GM18517 (cell line): ENCODE measurements around the gene ODAD4.

Source experiments
- ATAC-seq: cut with Tn5 transposase; IDR thresholded peaks from one replicate; pipeline ENCODE4 v1.9.1; 2021; ENCODE audit warnings: mild to moderate bottlenecking, moderate library complexity; ENCODE audit not compliant: unreplicated experiment

Gene ODAD4

GRCh38 chr17:41930009-41930832, at the start of gene ODAD4:
Gene ODAD4 (plus strand): TSS chr17:41930617. CDS start chr17:41930724, 107 bp downstream.
- ATAC-seq: peak; percentile 89

DNA sequence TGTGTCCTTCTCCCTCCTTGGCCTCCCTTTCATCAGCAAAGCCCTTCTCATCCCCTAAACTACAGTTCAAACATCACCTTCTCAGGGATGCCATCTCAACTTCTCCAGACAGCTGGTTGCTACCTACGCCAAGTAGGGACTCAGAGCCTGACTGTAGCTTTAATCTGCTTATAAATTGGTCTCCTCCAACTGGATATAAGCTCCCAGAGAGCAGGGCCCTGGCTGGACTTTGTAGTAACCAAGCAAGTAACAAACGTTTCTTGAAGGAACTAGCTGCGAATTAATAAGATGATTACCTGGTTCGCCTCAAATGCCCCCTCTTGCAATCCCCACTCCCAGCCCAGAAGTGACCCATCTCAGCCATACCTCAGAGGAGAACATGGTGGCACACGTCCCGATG, 47.7 kb upstream of the ODAD4 start:
- ATAC-seq: no peak

GRCh38 chr17:41885733-41886132, 44.7 kb upstream of the ODAD4 start:
- no peak for ATAC-seq

DNA sequence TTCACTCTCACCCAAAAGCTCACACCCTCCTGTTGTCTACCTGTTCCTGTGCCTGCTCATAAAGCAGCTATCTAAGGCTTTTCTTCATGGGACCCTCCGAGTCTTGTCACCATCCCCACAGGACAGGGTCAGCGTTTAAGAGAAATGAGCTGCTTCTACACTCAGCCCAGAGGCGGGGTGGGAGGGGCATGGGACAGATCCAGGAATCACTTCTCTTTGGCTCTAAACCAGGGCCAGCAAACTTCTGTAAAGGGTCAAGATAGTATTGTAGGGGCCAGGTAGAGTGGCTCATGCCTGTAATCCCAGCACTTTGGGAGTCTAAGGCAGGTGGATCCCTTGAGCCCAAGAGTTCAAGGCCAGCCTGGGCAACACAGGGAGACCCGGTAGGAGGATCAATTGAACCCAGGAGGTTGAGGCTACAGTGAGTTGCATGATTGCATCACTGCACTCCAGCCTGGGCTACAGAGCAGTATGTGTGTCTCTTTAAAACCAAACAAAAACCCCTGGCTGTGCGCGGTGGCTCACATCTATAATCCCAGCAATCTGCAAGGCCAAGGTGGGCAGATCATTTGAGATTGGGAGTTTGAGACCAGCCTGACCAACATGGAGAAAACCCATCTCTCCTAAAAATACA, 42.0 kb upstream of the ODAD4 start:
- ATAC-seq: no peak

GRCh38 chr17:41891135-41892020, 39.0 kb upstream of the ODAD4 start:
- no peak for ATAC-seq

DNA sequence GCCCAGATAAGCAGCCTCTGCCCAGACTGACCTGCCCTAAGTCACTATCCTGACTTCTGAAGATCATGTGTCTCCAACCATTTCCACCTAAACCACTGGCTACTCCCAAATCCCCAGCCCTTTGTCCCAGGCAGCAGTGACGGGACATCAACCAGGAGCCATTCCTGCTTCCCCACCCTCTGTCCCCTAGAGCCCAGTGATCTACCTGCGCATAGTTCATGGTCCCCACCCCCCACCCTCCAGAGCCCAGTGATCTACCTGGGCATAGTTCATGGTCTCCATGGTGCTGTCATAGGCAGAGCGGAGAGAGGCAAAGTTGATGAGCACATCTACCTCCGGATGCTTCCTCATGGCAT, 38.4 kb upstream of the ODAD4 start:
- no peak for ATAC-seq

GRCh38 chr17:41893384-41893783, 37.0 kb upstream of the ODAD4 start:
- no peak for ATAC-seq

DNA sequence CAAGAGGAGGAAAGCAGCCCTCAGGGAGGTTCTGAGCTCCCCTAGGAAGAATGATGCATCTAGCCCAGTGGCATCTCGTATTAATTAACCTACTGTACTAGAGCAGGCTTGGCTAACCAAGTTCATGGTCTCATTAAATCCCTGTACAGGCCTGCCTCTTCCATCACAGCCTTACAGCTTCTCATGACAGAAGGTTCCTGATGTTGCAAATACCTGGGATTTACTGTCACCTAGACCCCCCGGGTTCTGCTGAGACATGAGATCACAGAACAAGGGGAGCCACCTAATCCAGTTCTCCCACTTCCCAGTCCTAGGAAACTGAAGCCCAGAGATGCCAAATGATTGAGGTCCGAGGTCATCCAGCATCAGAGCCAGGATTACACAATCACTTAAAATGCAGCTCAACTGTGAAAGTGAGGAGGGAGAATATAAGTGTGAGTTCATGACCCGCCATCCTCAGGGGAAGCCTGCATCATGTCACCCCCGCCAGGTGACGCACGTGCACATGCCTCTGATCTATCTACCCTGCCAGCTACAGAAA, 35.6 kb upstream of the ODAD4 start:
- no peak for ATAC-seq

DNA sequence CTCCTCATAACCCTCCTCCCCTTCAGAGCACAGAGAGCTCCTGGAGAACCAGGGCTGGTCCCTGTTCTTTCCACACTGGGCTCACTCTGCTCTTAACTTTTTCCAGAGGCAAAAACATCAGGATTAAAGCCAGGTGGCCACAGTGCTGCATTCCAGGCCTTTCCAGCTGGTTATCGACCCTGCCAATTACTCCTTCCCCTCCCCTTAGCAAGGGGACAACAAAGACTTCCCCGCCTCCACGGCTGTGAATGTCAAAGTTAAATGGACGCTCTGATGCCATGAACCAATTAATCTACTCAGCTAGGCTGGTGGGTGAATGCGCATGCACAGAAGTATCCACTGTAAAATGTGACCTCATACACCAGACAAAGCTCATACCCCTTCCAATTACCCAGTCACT, 34.8 kb upstream of the ODAD4 start:
- no peak for ATAC-seq

GRCh38 chr17:41896726-41897125, 33.7 kb upstream of the ODAD4 start:
- no peak for ATAC-seq

DNA sequence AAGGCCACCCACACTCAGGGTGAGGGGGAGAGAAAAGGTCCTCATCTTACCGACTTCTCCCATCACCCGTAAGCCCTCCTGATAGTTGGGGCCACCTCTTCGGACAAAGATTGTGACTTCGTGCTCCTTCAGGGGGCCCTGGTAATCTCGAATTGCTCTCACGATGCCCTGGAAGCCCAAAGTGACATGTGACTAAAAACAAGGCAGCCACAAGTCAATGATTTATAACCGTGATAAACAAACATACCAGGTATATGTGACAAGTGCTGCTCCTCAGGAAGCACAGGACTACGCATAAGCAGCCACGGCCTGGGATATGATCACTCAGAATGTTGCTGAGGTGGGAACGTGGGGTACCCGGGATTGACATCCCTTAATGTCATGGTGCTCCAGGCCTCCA, 28.8 kb upstream of the ODAD4 start:
- no peak for ATAC-seq

DNA sequence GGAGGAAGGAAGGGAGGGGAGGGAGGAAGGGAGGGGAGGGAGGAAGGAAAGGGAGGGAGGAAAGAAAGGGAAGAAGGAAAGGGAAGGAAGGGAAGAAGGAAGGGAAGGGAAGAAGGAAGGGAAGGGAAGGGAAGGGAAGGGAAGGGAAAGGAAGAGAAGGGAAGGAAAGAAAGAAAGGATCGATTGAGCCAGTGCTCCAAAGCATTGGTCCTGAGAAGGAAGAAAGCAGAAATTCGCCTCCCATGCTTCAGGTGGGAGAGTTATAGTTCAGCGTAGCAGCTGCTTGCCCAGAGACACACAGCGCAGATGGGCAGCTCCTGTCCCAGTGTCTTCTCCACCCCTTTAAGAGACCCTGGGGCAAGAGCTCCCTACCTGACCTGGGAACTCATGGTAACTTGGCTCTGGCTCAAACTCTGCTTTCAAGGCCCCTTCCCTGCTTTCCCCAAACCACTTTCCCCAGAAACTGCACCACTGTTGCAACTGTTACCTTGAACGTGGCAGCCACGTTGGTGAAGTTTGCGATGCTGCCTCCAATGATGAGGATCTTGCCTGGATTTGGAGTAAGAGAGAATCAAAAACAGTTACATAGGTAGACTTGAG, 26.1 kb upstream of the ODAD4 start:
- no peak for ATAC-seq

GRCh38 chr17:41905172-41905571, 25.2 kb upstream of the ODAD4 start:
- ATAC-seq: no peak

- ATAC-seq: no peak
Measured at GRCh38 chr17:41906465-41907184, 23.8 kb upstream of the ODAD4 start.

DNA sequence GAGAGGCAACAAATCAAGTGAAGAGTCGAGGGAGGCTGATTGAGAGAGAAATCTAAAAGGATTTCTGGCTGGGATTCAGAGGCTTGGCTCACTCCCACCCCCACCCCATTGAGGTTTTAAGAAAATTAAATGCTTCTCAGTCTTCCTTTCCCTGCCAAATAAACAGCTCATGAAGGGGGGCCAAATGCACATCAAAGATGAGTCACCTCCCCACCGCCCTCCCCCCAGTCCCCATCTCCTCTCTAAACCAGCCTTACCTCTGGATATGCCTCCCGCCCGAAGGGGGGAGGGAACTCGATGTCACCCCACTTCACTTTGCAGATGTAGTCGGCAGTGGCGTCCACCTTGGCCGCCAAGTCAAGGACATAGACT, 23.2 kb upstream of the ODAD4 start:
- ATAC-seq: no peak

DNA sequence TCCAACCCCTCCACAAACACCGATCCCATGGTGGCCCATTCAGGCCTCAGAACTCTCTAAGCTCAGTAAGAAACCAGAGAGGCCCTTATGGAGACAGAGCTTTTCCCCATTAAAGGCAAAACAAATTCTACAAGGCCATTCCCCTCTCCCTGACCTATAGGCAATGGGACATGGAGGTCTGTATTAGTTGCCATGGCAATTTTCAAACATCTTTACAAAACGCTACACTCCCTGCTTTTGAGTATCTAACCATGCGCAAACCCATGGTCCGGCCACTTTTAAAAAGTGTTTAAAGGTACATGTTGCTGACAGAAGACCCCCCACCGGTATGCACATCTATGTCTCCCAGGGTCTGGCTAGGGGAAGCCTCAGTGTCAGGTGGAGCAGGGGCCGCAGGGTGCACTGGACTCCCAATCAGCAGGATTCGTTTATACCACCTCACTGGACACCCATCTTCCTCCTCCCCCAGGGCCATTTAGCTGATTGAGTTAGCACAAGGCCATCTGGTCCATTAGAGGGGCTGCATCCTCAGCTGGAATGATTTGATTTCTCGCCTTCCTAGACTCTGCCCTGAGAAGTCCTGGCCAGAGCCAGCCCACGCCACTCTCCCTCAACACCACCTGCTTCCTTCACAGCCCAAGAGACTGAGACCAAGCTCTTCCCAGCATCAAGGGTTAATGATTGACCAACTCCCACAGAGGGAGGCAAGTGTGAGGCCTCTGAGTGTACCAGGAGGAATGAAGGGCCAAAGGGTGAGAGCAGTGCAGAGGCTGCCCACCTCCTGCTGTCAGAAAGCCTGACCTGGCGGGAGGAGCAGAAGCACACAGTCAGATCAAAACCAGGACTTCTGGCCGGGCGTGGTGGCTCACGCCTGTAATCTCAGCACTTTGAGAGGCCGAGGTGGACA, 22.5 kb upstream of the ODAD4 start:
- ATAC-seq: no peak

DNA sequence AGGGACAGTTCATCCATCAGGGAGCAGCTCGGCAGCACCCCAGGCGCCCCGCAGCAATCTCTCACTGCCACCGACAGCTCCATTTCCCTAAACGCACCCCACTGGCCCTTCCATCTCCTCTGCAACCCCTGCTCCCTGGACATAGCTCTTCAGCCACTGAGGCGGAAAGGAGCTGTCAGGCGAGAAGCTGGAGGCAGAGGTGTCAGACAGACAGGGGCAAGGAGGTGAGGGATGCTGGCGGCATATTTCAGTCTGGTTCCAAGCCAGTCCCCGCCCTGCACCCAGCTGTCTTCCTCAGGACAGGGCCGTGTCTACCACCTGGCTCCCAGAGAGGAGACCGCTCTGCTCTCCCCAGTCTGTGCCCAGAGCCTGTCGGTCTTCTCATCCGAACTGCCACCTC, 21.3 kb upstream of the ODAD4 start:
- no peak for ATAC-seq

- no peak for ATAC-seq
Measured at GRCh38 chr17:41910701-41911391, 19.6 kb upstream of the ODAD4 start.

DNA sequence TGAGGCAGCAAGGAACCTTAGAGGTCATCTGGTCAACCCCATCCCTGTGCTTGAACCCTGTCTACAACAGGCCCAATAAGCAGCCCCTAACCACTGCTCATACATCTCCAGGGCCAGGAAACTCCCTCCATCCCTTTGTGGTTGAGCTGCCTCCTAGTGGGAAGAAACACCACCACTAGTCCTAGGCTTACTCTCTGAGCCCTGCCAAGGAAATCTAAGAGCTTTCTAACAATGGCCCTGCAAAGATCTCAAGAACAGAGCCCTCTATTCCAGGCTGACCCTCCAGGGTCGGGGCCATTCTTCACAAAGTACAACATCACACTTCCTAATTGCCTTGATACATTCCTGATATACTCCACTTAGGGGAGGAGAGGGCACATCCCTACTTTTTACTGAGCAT, 17.5 kb upstream of the ODAD4 start:
- ATAC-seq: no peak
